IMR-90 (cell line): ENCODE measurements around the gene ACSS2. TPM values are rescaled to one million over a fixed set of nuclear protein-coding genes. Genes with fewer than 3 reads are reported as not detected.

ENCODE experiments used
- ATAC-seq: fragments of 200-7000 bp; cut with Tn5 transposase; 2 replicates; pipeline ENCODE4 v1.9.1; 2020; ENCODE audit warnings: low read depth, mild to moderate bottlenecking, moderate library complexity
- BruUV-seq: library from RNA; stranded (reverse); fragments of 400-500 nt; replicated peaks from 2 replicates; lab custom pipeline; 2021; lab: Mats Ljungman, UMichigan
- CTCF ChIA-PET: fragments of 300-600 bp; formaldehyde crosslinking; extraction: SDS; loops from one replicate; lab custom pipeline; 2021; ENCODE audit warnings: antibody characterized with exemption; lab: Yijun Ruan, JAX
- POLR2A ChIA-PET: fragments of 300-600 bp; sonication (Branson Sonifier 250); formaldehyde crosslinking; loops from one replicate; lab custom pipeline; 2022; ENCODE audit warnings: antibody characterized with exemption; ENCODE audit not compliant: unreplicated experiment; lab: Charles Lee
- DNase-seq: peaks from one replicate; pipeline ENCODE4 v3.0.0; 2013
- H2AFZ ChIP-seq: replicated peaks from 2 replicates; pipeline ENCODE3; 2013; ENCODE audit warnings: low read length, mild to moderate bottlenecking; ENCODE audit not compliant: poor library complexity
- H2AK5ac ChIP-seq: 2 replicates; pipeline ENCODE4 v1.6.1; 2013; ENCODE audit warnings: low read depth, low read length, inconsistent platforms
- H2AK9ac ChIP-seq: replicated peaks from 2 replicates; pipeline ENCODE3; 2013; ENCODE audit warnings: mild to moderate bottlenecking, low read depth, low read length, moderate library complexity; ENCODE audit not compliant: poor library complexity
- H2BK120ac ChIP-seq: 2 replicates; pipeline ENCODE4 v1.6.1; 2013; ENCODE audit warnings: low read depth, low read length, inconsistent platforms
- H2BK15ac ChIP-seq: 3 replicates; pipeline ENCODE4 v1.6.1; 2013; ENCODE audit warnings: low read depth, low read length, inconsistent platforms
- H2BK20ac ChIP-seq: 2 replicates; pipeline ENCODE4 v1.6.1; 2013; ENCODE audit warnings: low read depth, mild to moderate bottlenecking, inconsistent platforms, low read length, moderate library complexity
- H2BK5ac ChIP-seq: 2 replicates; pipeline ENCODE4 v1.6.1; 2013; ENCODE audit warnings: mild to moderate bottlenecking, low read depth, low read length, inconsistent platforms; ENCODE audit not compliant: poor library complexity, severe bottlenecking
- H3K14ac ChIP-seq: replicated peaks from 2 replicates; pipeline ENCODE4 v1.6.1; 2013; ENCODE audit warnings: low read depth, low read length, inconsistent platforms
- H3K18ac ChIP-seq: 2 replicates; pipeline ENCODE4 v1.6.1; 2013; ENCODE audit warnings: low read depth, low read length, control low read depth
- H3K23ac ChIP-seq: 2 replicates; pipeline ENCODE4 v1.6.1; 2013; ENCODE audit warnings: low read depth, low read length, inconsistent platforms
- H3K27ac ChIP-seq: 2 replicates; pipeline ENCODE4 v1.5.1; 2013; ENCODE audit warnings: mild to moderate bottlenecking, control low read depth, low read length; ENCODE audit not compliant: insufficient read depth
- H3K27me3 ChIP-seq: 2 replicates; pipeline ENCODE4 v1.6.1; 2013; ENCODE audit warnings: low read length; ENCODE audit not compliant: control insufficient read depth, insufficient read depth
- H3K36me3 ChIP-seq: 2 replicates; pipeline ENCODE4 v1.6.1; 2013; ENCODE audit warnings: low read length, mixed read lengths; ENCODE audit not compliant: control insufficient read depth, insufficient read depth
- H3K4ac ChIP-seq: 2 replicates; pipeline ENCODE4 v1.6.1; 2013; ENCODE audit warnings: low read depth, low read length, inconsistent platforms
- H3K4me1 ChIP-seq: 2 replicates; pipeline ENCODE4 v1.6.1; 2013; ENCODE audit warnings: low read length, mixed read lengths; ENCODE audit not compliant: control insufficient read depth, insufficient read depth
- H3K4me2 ChIP-seq: 2 replicates; pipeline ENCODE4 v1.6.1; 2013; ENCODE audit warnings: low read depth, mild to moderate bottlenecking, control low read depth, low read length, moderate library complexity
- H3K4me3 ChIP-seq: 2 replicates; pipeline ENCODE4 v1.5.1; 2013; ENCODE audit warnings: low read depth, mild to moderate bottlenecking, control low read depth, low read length, moderate library complexity; ENCODE audit not compliant: insufficient read depth
- H3K56ac ChIP-seq: 2 replicates; pipeline ENCODE4 v1.6.1; 2013; ENCODE audit warnings: low read length, inconsistent platforms; ENCODE audit not compliant: insufficient read depth; ENCODE audit errors: extremely low read depth
- H3K79me1 ChIP-seq, 2 experiments: 2 replicates each; pipeline ENCODE4 v1.6.1; 2013; ENCODE audit warnings: low read length in 2 of 2, inconsistent platforms in 1 of 2, low read depth in 1 of 2
- H3K9ac ChIP-seq: 2 replicates; pipeline ENCODE4 v1.6.1; 2013; ENCODE audit warnings: low read depth, low read length, control low read depth
- H3K9me1 ChIP-seq: 2 replicates; pipeline ENCODE4 v1.6.1; 2013; ENCODE audit warnings: low read length, inconsistent platforms; ENCODE audit not compliant: insufficient read depth
- H3K9me3 ChIP-seq: 2 replicates; pipeline ENCODE4 v1.6.1; 2013; ENCODE audit warnings: low read length; ENCODE audit not compliant: control insufficient read depth, insufficient read depth
- H4K20me1 ChIP-seq: 2 replicates; pipeline ENCODE4 v1.6.1; 2013; ENCODE audit warnings: low read length, inconsistent platforms; ENCODE audit not compliant: insufficient read depth
- H4K5ac ChIP-seq: 2 replicates; pipeline ENCODE4 v1.6.1; 2013; ENCODE audit warnings: mild to moderate bottlenecking, low read depth, low read length, control low read depth
- H4K8ac ChIP-seq, 2 experiments: 2 replicates each; pipeline ENCODE4 v1.6.1; 2013; ENCODE audit warnings: low read depth in 2 of 2, low read length in 2 of 2, control low read depth in 1 of 2, inconsistent platforms in 1 of 2
- H4K91ac ChIP-seq: 2 replicates; pipeline ENCODE4 v1.6.1; 2013; ENCODE audit warnings: low read depth, low read length, inconsistent platforms; ENCODE audit not compliant: insufficient read depth
- CEBPB ChIP-seq: IDR thresholded peaks from 2 replicates; pipeline ENCODE4 v1.6.1; 2012; ENCODE audit warnings: low read depth, low read length, improper control_type of control experiment
- MAZ ChIP-seq: IDR thresholded peaks from 2 replicates; pipeline ENCODE4 v1.6.1; 2012; ENCODE audit warnings: low read depth, mild to moderate bottlenecking, low read length, improper control_type of control experiment, moderate library complexity, borderline replicate concordance
- POLR2A ChIP-seq: IDR thresholded peaks from 2 replicates; pipeline ENCODE4 v1.6.1; 2012; ENCODE audit warnings: mild to moderate bottlenecking, low read depth, low read length
- RAD21 ChIP-seq: IDR thresholded peaks from 2 replicates; pipeline ENCODE4 v1.6.1; 2012; ENCODE audit warnings: low read length, improper control_type of control experiment
- dilution Hi-C: fragments of 300-500 bp; cut with HindIII; formaldehyde crosslinking; loops from one replicate; pipeline ENCODE4 v1.14.3; 2018; ENCODE audit warnings: low sequenced_read_pairs; ENCODE audit not compliant: unreplicated experiment
- in situ Hi-C: fragments of 300-500 bp; cut with MboI; formaldehyde crosslinking; loops from 3 replicates; pipeline ENCODE4 v1.14.3; 2019; ENCODE audit warnings: low sequenced_read_pairs, inconsistent platforms, mixed read lengths
- intact Hi-C: fragments of 100-400 bp; cut with micrococcal nuclease; formaldehyde crosslinking; loops from 2 replicates; pipeline ENCODE4 v1.10.0; 2022
- polyA plus RNA-seq, 3 experiments: library from polyadenylated mRNA; depleted of rRNA; stranded (reverse); fragments of >200 nt; gene quantifications; 2 replicates each; pipeline ENCODE4 v1.2.3, GENCODE V29; 2012; ENCODE audit warnings: low replicate concordance in 1 of 3
- total RNA-seq: library from RNA; depleted of rRNA; stranded (reverse); fragments of >200 nt; gene quantifications from 2 replicates; pipeline ENCODE4 v1.2.3, GENCODE V29; 2012
- TF ChIP-seq, protein P1 (sequence below): conservative IDR thresholded peaks from 2 replicates; pipeline ENCODE4 v1.5.1; 2012; ENCODE audit warnings: mild to moderate bottlenecking, low read depth, low read length, improper control_type of control experiment

Gene ACSS2
- total and polyA plus RNA-seq, 2 of the 4 experiments (the other 2 are of a cell fraction) = 26.9 to 46.4 TPM

GRCh38 chr20:34947336-34947735, 70.9 kb downstream of the ACSS2 start:
- no peak overlapping the region for H3K4me3 ChIP-seq
- H3K56ac ChIP-seq = no peak overlapping the region
- H4K5ac ChIP-seq = no peak overlapping the region
- H2AFZ ChIP-seq = no peak overlapping the region
- H3K9ac ChIP-seq = no peak overlapping the region
- H2BK15ac ChIP-seq = no peak overlapping the region
- H3K9me3 ChIP-seq = no peaks in the 10 kb centered on the region
- no peaks in the 10 kb centered on the region for H3K27me3 ChIP-seq
- no peak for ATAC-seq
- no peak overlapping the region for H2AK5ac ChIP-seq
- BruUV-seq = no TSS peak
- H3K18ac ChIP-seq = no peak overlapping the region
- intact Hi-C loops = no loop called here
- ChIA-PET CTCF (no interaction called here), POLR2A (no interaction called here)
- in situ Hi-C loops = no loop called here
- H2AK9ac ChIP-seq = no peak overlapping the region
- no peak for TF ChIP-seq POLR2A
- TF ChIP-seq, protein P1, sequence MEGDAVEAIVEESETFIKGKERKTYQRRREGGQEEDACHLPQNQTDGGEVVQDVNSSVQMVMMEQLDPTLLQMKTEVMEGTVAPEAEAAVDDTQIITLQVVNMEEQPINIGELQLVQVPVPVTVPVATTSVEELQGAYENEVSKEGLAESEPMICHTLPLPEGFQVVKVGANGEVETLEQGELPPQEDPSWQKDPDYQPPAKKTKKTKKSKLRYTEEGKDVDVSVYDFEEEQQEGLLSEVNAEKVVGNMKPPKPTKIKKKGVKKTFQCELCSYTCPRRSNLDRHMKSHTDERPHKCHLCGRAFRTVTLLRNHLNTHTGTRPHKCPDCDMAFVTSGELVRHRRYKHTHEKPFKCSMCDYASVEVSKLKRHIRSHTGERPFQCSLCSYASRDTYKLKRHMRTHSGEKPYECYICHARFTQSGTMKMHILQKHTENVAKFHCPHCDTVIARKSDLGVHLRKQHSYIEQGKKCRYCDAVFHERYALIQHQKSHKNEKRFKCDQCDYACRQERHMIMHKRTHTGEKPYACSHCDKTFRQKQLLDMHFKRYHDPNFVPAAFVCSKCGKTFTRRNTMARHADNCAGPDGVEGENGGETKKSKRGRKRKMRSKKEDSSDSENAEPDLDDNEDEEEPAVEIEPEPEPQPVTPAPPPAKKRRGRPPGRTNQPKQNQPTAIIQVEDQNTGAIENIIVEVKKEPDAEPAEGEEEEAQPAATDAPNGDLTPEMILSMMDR = no peak
- no peak for TF ChIP-seq CEBPB
- no peak for TF ChIP-seq RAD21
- no peak for TF ChIP-seq MAZ
- H4K20me1 ChIP-seq = no peaks in the 10 kb centered on the region
- peaks cover 18% of the 10 kb centered on the region for H3K36me3 ChIP-seq
- peaks cover 3% of the 10 kb centered on the region for H3K4me1 ChIP-seq
- no peak overlapping the region for H4K91ac ChIP-seq
- peaks cover 13% of the 10 kb centered on the region for H3K9me1 ChIP-seq
- no peak overlapping the region for H4K8ac ChIP-seq
- H3K79me1 ChIP-seq = peaks cover 0 to 12% of the 10 kb centered on the region in 2 experiments; a peak in 3 of 4 replicates
- H3K4ac ChIP-seq = no peak overlapping the region
- dilution Hi-C loops = no loop called here
- H3K4me2 ChIP-seq = no peak overlapping the region
- no peak overlapping the region for H3K14ac ChIP-seq
- H3K23ac ChIP-seq = no peak overlapping the region
- H3K27ac ChIP-seq = no peak overlapping the region
- no peak overlapping the region for H2BK20ac ChIP-seq
- H2BK5ac ChIP-seq = no peak overlapping the region
- no peak overlapping the region for H2BK120ac ChIP-seq
- DNase-seq = no peak
